Measurements from ENCODE around the gene BACE1-AS. TPM values are rescaled to one million over a fixed set of nuclear protein-coding genes. Genes with fewer than 3 reads are reported as not detected.
A peak's percentile ranks its signal among the peaks of the same experiment; 100 is the strongest.

Gene BACE1-AS
- total RNA-seq, 1 donor from 2014 or later = 17.6 TPM

DNA sequence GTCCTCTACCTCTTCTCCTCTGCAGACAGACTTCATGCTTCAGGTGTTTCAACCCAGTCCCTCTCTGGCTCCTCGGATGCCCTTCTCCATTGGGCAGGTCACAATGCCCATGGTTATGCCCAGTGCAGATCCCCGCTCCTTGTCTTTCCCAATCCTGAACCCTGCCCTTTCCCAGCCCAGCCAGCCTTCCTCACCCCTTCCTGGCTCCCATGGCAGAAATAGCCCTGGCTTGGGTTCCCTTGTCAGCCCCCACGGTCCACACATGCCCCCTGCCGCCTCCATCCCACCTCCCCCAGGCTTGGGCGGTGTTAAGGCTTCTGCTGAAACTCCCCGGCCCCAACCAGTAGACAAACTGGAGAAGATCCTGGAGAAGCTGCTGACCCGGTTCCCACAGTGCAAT is 9.3 kb upstream of the BACE1-AS start:
- TF ChIP-seq, protein P1, sequence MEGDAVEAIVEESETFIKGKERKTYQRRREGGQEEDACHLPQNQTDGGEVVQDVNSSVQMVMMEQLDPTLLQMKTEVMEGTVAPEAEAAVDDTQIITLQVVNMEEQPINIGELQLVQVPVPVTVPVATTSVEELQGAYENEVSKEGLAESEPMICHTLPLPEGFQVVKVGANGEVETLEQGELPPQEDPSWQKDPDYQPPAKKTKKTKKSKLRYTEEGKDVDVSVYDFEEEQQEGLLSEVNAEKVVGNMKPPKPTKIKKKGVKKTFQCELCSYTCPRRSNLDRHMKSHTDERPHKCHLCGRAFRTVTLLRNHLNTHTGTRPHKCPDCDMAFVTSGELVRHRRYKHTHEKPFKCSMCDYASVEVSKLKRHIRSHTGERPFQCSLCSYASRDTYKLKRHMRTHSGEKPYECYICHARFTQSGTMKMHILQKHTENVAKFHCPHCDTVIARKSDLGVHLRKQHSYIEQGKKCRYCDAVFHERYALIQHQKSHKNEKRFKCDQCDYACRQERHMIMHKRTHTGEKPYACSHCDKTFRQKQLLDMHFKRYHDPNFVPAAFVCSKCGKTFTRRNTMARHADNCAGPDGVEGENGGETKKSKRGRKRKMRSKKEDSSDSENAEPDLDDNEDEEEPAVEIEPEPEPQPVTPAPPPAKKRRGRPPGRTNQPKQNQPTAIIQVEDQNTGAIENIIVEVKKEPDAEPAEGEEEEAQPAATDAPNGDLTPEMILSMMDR (conservative IDR thresholded peaks at IDR 0.05) = no peak
- no peak overlapping the region for H3K4me3 Mint-ChIP-seq
- H3K36me3 Mint-ChIP-seq (ENCODE audit: low read depth) = peaks cover 19% of the 10 kb centered on the region
- no peak overlapping the region for H3K27ac Mint-ChIP-seq (ENCODE audit: unreplicated experiment)
- H3K4me1 Mint-ChIP-seq = no peaks in the 10 kb centered on the region
- no peak for DNase-seq (ENCODE audit: low read depth, low spot score)
- no peaks in the 10 kb centered on the region for H3K27me3 Mint-ChIP-seq (ENCODE audit: low read depth)
- no peaks in the 10 kb centered on the region for H3K9me3 Mint-ChIP-seq

DNA sequence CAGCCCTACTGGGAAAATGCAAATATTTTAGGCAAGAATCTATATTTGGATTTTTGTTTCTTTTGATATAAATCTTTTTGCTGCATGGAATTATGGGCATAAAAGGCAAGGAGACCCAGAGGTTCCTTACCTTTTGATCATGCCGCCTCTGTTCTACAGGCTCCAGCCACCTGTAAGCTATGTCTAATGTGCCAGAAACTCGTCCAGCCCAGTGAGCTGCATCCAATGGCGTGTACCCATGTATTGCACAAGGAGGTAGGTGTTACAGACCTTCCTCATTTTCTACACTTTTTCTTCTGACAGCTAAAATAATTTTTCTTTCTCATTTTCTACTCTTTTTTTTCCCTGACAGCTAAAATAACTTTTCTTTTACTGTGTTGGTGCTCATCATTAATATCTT is 8.2 kb upstream of the BACE1-AS start:
- peaks cover 19% of the 10 kb centered on the region for H3K36me3 Mint-ChIP-seq (ENCODE audit: low read depth)
- TF ChIP-seq, protein P1 (conservative IDR thresholded peaks at IDR 0.05) = no peak
- no peak overlapping the region for H3K27ac Mint-ChIP-seq (ENCODE audit: unreplicated experiment)

DNA sequence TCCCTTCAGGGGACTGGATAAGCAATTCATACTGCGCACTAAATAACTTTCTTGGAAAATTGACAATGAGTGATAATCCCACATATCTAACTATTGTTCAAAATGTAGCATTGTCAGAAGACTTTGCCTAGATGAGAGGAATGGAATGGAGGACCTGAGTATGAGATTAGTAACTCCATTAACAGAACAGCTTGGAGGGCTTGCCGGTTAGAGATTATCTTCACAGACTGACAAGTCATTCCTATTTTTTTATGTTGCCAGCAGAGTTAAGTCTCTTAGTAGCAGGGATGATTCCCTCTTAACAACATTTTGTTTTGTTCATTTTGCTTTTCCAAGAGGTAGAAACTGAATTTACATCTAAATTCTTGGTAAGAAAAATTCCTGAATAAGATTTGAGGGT is 7.1 kb upstream of the BACE1-AS start:
- Mint-ChIP-seq H3K27me3 (ENCODE audit: low read depth) (no peaks in the 10 kb centered on the region), H3K4me1 (no peaks in the 10 kb centered on the region)

More for the DNA sequence above, 8.2 kb upstream of the BACE1-AS start:
- no peaks in the 10 kb centered on the region for H3K9me3 Mint-ChIP-seq
- DNase-seq (ENCODE audit: low read depth, low spot score) = no peak
- H3K27me3 Mint-ChIP-seq (ENCODE audit: low read depth) = no peaks in the 10 kb centered on the region
- no peak overlapping the region for H3K4me3 Mint-ChIP-seq
- H3K4me1 Mint-ChIP-seq = no peaks in the 10 kb centered on the region

DNA sequence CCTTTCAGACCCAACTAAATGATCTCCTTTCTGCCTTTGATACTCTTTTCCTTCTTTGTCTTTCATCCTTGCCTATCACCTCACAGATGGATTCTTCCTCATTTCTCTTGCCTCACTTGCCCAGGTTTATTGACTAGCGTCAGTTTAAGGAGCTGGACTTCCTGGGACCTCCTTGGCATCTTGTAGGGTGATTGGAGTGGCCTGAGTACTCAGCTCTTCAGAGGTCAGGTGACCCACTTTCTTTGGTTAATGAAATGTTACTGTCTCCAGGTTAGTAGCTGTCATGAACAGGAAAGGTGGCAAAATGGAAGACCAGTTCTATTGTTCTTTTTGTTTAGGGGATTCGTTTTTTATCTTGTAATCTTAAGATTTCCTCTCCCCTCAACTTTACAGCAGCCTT is 4.6 kb upstream of the BACE1-AS start:
- no peaks in the 10 kb centered on the region for H3K9me3 Mint-ChIP-seq
- no peak for DNase-seq (ENCODE audit: low read depth, low spot score)
- H3K27me3 Mint-ChIP-seq (ENCODE audit: low read depth) = no peaks in the 10 kb centered on the region
- TF ChIP-seq, protein P1 (conservative IDR thresholded peaks at IDR 0.05) = no peak
- no peak overlapping the region for H3K4me3 Mint-ChIP-seq
- no peak overlapping the region for H3K27ac Mint-ChIP-seq (ENCODE audit: unreplicated experiment)
- H3K4me1 Mint-ChIP-seq = no peaks in the 10 kb centered on the region
- H3K36me3 Mint-ChIP-seq (ENCODE audit: low read depth) = peaks cover 28% of the 10 kb centered on the region

More for the DNA sequence above, 7.1 kb upstream of the BACE1-AS start:
- Mint-ChIP-seq H3K36me3 (ENCODE audit: low read depth) (peaks cover 19% of the 10 kb centered on the region), H3K4me3 (no peak overlapping the region), H3K9me3 (no peaks in the 10 kb centered on the region), H3K27ac (ENCODE audit: unreplicated experiment) (no peak overlapping the region)
- TF ChIP-seq, protein P1 (conservative IDR thresholded peaks at IDR 0.05) = no peak
- no peak for DNase-seq (ENCODE audit: low read depth, low spot score)

DNA sequence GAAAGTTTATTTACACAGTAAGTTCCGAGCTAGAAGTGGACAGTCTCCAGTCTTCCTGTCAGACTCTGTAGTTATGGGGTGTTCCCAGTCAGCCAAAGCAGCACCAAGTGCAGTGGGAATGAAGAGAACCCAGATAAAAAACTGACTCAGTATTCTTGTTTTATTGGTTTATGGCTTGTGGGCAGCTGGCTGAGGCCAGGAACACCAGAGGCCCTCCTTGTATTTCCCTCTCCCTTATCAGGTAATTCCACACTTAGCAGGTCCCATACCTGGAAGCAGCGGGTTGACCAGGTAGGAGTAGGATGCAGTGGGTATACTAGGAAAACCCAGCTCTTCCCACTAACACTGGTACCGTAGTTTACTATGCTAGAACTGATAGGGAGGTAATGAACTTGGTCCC is 3.5 kb upstream of the BACE1-AS start:
- no peak overlapping the region for H3K4me3 Mint-ChIP-seq
- H3K4me1 Mint-ChIP-seq = no peaks in the 10 kb centered on the region
- DNase-seq (ENCODE audit: low read depth, low spot score) = no peak
- TF ChIP-seq, protein P1 (conservative IDR thresholded peaks at IDR 0.05) = no peak
- peak overlapping the region; percentile 43 for H3K27ac Mint-ChIP-seq (ENCODE audit: unreplicated experiment)
- peaks cover 23% of the 10 kb centered on the region for H3K36me3 Mint-ChIP-seq (ENCODE audit: low read depth)
- H3K9me3 Mint-ChIP-seq = no peaks in the 10 kb centered on the region
- no peaks in the 10 kb centered on the region for H3K27me3 Mint-ChIP-seq (ENCODE audit: low read depth)

DNA sequence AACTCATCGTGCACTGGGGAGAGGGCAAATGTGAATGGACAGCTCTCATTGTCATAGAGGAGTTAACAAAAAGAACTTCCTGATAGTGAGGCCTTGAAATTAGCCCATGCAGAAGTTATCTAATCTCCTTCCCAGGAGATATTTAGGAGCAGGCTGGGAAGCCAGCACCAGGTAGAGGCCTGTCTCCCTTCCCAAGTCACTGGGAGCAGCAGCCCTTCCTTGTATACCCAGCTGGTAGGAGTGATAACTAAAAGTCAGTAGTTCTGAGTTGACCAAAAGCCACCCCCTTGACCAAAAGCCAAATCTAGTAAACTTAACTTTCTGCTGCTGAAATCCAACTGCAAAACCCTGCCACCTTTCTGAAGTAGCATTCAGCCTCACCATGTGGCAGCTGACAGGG is 1.4 kb upstream of the BACE1-AS start:
- no peaks in the 10 kb centered on the region for H3K4me1 Mint-ChIP-seq
- H3K27me3 Mint-ChIP-seq (ENCODE audit: low read depth) = no peaks in the 10 kb centered on the region
- TF ChIP-seq, protein P1 (conservative IDR thresholded peaks at IDR 0.05) = no peak
- H3K9me3 Mint-ChIP-seq = no peaks in the 10 kb centered on the region
- H3K27ac Mint-ChIP-seq (ENCODE audit: unreplicated experiment) = no peak overlapping the region
- DNase-seq (ENCODE audit: low read depth, low spot score) = no peak
- H3K36me3 Mint-ChIP-seq (ENCODE audit: low read depth) = peaks cover 19% of the 10 kb centered on the region
- H3K4me3 Mint-ChIP-seq = no peak overlapping the region
